HG03565 (cell line): ENCODE data around the gene EFCAB12.

ENCODE experiments used
- ATAC-seq: cut with Tn5 transposase; IDR thresholded peaks from one replicate; pipeline ENCODE4 v1.9.1; 2021; ENCODE audit warnings: mild to moderate bottlenecking, moderate library complexity; ENCODE audit not compliant: unreplicated experiment

The EFCAB12 gene

DNA sequence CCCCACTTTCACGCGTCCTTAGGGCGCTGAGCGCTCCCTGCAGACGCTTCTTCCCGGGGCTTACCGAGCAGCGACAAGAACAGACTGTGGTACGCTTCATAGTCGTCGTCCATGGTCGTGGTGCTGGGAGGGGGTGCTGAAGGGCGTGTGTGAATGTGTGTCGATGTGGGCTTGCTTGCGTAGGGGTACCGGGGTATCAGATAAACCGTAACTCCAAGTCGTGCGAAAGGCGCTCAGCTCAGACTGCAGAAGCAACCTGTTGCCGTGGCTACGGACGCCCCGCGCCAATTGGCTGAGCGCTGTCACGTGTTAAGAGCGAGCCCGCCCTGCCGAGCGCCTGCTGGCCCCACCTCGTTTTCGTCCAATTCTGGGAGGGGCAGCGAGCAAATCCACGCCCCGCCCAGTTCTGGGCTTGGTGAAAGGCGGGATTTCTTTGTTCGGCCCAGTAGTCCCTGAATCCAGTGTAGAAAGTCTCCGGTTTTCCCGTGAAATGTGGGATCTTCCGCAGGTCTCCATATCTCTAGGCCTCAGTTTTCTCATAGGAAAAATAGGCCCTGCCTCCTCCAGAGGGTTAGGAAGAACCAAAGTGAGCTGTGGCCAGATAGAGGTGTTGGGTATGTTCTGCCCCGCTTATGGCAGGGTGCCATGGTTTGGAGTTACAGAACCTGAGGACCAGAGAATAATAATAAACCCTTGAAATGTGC, at the start of gene EFCAB12:
TSS of gene EFCAB12 (minus strand) at position 261 of the 704 bp plus-strand sequence. CDS start at position 113, 148 bp downstream.
- ATAC-seq = peak; percentile 82

DNA sequence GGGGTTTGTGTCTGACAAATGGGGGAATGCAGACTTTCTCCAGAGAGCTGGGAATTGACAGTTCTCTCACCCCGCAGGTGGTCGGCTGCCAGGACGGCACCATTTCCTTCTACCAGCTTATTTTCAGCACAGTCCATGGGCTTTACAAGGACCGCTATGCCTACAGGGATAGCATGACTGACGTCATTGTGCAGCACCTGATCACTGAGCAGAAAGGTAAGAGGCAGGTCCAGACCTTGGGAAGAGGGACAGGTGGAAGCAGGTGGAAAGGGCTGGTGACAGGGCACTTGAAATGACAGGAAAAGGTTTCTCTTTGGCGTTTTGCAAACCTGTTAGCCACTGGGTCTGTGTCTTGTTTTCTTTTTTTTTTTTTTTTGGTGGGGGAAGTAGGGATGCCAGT, 48.1 kb upstream of the EFCAB12 start:
- no peak for ATAC-seq

DNA sequence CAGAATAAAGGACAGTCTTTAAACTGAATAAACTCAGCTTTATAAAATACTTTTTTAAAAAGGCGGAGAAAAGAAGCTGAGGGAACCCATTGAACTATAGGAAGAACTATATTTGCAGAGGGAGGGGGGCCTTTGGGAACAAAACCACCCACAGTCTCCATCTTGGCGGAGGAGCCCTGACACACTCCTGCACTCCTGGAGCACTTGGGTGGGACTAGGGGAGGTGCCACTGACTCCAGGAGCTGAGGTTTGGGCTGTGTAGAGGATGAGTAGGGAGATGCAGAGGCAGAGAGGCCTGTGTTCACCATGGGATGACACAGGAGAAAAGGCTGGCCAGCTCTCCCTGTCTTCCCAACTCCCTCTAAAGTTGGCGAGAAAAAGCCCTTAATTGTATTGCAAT, 47.4 kb upstream of the EFCAB12 start:
- no peak for ATAC-seq

DNA sequence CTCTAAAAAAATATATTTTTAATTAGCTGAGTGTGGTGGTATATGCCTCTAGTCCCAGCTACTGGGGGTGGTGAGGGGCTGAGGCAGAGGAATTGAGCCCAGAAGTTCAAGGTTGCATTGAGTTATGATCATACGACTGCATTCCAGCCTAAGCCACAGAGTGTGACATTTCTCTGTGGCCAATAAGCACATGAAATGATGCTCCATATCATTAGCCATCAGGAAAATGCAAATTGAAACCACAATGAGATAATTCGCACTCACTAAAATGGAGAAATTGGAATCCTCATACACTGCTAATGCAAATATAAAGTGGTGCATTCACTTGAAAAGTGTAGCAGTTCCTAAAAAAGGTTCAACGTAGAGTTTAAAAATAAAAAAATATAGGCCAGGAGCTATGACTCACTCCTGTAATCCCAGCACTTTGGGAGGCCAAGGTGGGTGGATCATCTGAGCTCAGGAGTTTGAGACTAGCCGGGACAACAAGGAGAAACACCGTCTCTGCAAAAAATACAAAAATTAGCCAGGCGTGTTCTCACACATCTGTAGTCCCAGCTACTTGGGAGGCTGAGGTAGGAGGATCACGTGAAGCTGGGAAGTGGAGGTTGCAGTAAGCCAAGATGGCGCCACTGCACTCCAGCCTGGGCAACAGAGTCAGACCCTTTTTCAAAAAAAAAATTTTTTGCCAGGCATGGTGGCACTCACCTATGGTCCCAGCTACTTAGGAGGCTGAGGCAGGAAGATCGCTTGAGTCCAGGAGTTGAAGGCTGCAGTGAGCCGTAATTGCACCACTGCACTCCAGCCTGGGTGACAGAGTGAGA, 46.8 kb upstream of the EFCAB12 start:
- no peak for ATAC-seq

DNA sequence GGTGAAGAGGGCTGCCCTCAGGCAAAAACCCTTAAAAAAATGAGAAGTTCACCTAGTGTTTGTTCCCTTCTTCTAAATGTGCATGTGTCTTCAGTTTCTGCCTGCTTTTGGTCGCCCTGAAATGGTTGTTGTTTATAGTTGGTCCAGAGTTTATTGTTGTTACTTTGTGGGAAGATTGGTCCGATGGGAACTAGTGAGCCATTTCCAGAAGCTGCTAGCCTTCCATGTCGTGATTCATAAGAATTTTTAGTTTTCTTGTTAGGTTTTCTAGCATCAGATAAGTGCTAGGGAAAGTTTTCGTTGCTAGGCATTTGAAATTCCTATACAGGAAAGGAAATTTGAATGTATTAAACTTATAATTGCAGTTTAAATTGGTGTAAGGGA, 45.3 kb upstream of the EFCAB12 start:
- ATAC-seq = no peak

DNA sequence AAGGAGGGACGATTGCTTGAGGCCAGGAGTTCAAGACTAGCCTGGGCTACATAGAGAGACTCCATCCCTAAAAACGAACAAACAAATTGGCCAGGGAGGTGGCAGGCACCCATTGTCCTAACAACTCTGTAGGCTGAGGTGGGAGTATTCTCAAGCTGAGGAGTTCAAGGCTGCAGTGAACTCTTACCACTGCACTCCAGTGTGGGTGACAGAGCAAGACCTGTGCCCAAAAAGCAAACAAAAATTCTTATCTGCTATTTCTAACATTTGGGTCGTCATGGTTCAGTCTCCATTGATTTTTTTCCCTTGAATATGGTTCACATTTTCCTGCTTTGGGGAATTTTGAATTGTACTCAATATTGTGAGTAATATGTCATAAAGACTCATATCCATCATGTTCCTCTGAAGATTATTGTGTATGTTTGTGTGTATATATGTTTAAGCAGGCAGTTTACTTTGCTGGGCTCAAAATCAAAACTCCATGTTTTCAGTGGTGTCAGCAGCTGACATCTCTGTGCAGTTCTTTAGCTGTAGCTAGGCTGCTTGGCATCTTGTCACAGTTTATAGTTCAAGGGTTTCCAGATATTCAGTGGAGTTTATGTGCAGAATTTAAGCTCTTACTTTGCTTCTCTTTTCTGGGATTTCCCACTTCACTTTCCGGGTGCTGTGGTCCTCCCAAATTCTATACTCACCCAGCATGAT, 44.8 kb upstream of the EFCAB12 start:
- ATAC-seq = no peak

DNA sequence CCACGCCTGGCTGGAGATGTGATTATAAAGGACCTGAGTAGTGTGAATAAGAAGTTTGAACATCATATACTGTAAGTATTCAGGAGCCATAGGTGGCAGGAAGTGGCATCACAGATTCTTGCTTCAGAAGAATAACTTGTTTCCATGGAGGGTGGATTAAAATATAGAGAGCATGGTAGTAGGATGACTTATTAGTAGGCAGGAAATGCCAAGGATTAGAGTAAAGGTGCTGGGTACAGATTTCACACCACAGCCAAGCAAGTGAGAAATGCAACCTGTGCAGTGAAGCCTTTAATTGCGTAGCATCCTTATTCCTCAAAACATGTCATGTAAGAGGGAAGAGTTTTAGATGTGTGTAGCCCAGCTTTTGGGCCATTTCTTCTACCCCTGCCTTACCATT, 42.4 kb upstream of the EFCAB12 start:
- no peak for ATAC-seq

DNA sequence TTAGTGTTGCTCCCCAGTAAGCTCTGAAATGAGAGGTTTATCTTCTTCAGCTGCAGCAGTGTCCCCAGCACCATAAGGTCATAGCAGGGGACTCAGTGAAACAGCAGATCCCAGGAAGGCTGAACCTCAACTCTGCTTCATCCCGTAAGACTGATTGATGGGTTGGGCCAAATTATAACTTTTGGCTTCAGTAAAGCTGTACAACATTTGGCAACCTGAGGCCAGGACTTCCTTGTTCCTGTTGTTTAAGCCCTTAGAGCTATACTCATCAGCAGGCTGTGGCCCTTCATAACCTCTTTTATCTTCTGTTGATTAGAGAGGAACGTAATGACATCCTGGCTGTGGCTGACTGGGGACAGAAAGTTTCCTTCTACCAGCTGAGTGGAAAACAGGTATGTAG, 40.6 kb upstream of the EFCAB12 start:
- no peak for ATAC-seq

DNA sequence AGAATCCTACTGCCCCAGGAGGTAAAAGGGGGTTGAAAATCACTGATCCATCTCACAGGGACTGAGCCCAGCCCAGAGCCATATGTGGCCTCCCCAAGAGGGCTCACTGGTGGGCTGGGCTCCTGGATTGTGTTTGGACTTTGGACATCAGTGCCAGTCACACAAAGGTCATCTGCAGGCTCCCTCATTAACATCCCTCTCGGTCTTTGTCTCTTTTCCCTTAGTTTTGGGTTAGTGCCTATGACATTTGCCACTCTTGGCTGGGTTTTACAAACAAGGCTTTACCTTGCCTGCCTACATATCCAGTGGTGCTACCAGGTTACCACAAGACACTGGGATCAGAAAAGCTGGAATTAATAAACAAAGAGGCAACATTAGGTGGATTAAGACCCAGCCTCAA, 39.5 kb upstream of the EFCAB12 start:
- ATAC-seq = no peak

DNA sequence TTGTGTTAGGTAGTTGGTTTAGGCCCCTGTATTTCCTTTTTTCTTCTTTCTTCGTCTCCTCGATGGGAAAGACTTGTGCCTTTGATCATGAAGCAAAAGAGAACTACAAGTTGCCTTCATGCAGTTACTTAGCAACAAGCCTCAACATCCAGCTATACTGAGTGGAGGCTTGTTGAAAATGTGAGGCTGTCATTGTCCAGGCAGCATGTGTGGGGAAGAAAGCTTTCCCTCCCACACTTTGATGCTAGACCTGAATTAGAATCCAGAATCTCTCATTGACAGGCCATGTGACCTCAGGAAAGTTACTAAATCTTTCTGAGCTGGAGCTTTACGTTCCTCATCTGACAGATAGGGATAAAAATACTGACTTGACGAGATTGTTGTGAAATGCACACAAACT, 35.3 kb upstream of the EFCAB12 start:
- no peak for ATAC-seq

DNA sequence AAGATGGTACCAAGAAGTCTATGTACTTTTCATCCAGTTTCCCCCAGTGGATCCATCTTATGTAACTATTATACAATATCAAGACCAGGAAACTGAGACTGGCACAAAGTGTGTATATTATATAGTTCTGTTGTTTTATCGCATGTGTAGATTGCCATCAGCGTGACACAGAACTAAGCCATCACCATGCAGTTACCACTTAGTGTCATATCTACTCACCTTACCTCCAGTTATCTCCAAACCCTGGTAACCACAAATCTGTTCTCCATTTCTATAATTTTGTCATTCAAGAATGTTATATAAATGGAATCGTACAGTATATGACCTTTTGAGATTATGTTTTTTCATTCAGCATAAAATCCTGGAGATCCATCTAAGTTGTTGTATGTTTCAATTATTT, 34.7 kb upstream of the EFCAB12 start:
- ATAC-seq = no peak

DNA sequence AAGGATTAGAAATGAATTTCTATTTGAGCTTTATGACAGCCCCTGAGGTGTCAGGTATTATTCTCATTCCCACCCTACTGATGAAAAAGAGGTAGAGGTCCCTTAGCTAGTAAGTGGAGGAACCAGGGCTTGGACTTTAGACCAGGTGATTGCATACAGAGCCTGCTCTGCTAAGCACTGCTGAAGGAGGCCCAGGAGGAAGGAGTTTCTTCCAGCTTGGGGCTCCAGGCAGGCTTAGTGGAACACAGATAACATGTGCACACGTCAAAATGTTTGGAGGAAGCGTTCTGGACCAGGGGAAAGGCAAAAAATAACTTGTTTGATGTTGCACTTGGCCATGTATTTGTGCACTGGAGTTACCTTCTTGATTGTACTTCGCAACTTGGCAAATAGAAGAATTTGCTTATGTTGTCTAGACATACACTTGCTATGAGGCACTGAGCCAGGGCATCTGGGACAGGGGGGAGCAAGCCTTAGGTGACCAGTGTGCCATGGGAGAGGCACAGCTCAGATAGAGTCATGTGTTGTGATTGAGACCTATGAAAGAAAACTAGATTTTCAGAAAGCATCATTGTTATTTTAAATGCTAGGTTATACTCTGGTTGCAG, 34.0 kb upstream of the EFCAB12 start:
- ATAC-seq = no peak

DNA sequence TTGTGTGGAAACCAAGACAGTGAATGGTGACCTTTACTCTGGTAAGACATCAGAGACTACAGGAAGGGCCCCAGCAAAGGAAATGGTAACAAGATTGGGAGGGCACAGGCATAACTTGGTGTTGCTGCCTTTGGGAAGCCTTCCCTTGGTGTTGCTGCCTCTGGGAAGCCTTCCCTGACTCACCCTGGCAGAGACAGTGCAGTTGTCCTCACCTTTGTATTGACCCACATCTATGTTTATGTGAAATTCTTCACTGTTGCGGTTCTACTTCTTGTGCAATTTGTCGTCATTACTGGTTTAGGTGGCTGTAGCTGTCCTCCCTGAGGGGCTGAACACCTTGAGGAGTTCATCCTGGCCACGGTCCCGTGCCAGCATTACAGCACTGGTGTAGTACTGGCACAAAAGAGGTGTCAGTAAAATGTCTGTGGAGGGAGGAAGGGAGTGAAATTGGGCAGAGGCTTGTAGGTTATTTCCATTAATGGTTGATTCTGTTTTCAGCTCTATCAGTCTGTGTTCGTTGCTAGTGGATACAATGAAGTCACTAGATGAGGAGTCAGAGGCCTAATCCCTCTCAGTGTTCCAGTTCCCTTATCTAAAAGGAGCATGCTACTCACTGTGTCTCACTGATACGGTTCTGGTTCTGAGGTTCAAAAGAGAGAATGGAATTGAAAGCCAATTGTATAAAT, 33.2 kb upstream of the EFCAB12 start:
- ATAC-seq = no peak

DNA sequence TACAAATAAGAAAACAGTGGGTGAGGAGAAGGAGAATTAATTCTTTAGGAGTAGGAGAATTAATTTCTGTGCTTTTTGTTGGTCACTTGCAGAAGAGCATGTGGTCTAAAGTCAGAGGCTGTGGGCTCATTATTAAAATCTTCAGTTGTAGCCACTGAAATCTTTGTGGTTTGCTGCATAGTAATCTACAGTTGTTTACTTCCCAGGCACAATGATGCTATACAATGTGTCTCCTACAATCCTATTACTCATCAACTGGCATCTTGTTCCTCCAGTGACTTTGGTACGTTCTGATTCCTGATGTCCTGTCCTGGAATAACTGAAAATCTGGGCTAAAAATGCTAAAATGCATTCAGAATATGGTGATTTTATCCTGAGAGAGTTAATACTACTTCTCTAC, 32.6 kb upstream of the EFCAB12 start:
- ATAC-seq = no peak

DNA sequence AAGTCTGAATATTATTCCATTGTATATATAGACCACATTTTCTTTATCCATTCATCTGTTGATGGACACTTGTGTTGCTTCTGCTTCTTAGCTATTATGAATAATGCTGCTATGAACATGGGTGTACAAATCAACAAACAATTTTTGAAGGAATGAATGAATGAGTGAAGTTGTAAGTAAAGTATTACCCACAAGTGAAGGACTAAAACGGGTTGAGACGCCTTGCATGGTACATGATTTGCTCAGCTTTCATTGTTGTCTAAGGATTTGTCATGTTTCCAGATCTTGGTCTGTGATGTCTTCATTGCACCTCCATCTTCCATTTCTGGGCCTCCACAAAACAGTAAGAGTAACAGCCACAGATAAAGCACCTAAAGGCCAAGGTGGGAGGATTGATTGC, 32.1 kb upstream of the EFCAB12 start:
- ATAC-seq = no peak

DNA sequence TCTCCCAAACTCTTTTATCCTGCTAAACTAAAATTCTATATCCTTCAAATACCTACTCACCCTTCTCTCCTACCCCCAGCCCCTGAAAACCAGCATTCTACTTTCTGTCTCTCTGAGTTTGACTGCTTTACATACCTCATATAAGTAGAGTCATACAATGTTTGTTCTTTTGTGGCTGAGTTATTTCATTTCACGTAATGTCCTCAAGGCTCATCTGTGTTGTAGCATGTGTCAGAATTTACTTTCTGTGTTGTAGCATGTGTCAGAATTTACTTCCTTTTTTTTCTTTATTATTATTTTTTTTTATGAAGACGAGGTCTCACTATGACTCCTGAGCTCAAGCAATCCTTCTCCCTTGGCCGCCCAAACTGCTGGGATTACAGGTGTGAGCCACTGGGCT, 31.7 kb upstream of the EFCAB12 start:
- no peak for ATAC-seq

DNA sequence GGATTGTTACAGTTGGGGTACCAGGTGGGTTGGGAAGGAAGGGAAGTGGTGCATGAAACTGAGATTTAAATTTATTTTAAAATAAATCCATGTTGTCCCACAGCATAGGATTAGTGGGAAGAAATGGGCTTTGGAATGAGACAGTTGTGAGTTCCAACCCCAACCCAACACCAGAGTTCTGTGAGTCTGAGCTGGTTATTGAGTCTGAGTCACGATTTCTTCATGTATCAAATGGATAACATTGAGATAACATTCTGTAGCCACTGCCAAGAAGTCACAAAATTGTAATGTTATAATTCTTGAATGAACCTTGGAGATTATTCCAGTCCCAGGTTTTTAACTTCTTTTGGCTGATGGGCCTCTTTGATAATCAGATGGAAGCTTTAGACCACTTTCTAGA, 25.3 kb upstream of the EFCAB12 start:
- ATAC-seq = no peak

DNA sequence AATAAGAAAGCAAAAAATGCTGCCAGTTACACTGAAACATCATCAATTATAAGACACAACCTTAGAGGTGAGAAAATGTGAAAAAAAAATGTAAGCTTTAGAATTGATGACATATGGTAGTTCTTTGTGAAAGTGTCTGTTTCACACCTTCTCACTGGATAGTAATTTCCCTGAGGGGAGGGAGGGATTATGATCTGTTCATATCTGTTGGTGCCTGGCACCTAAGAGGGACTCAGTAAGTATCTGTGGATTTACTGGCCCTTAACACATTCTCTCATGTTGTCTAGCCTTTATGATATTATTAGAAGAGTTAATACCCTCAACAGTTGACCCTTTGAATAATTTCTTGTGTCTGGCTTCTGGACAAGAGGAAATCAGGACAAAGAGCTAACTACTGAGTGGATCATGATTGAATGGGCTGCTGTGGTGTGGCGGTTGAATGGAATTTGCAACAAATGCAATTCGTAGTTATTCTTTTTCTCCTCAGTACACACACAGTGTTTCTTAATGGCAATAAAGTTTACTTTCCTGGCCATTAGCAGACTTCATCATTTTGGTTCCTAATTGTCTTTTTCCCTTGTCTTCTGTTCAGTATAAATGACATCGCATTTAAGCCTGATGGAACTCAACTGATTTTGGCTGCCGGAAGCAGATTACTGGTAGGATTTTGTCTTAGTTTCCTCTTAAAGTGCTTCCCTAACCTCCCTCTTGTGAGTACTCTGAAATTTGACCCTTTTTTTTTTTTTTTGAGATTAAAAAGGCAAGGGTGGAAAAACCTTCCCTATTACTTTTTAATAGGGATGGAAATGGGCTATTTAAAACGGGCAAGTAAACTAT, 21.1 kb upstream of the EFCAB12 start:
- ATAC-seq = no peak

DNA sequence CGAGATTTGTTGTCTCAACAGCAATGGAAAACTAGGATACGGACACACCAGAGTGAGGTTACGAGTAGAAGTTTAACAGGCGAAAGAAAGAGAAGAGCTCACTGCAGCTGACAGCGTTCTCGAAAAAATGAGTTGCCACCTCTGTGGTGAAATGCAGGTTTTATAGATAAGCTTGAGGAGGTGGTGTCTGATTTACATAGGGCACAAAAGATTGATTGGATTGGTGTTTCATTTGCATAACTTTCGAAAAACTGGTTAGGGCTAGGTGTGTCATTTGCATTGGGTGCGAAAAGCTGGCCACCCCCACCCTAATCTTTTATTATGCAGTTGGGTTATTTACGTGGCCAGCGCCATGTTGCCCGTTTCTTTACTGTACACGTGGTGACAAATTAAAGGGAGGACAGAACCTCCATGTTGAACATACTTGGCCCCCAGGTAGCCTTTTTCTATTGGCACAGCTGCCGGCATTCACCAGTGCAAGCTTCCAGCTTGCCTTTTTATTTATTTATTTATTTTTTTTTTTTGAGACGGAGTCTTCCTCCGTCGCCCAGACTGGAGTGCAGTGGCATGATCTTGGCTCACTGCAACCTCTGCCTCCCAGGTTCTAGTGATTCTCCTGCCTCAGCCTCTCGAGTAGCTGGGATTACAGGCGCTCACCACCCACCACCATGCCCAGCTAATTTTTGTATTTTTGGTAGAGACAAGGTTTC, 19.9 kb upstream of the EFCAB12 start:
- no peak for ATAC-seq
